ENCODE results near the gene LCOR. TPM values are rescaled to one million over a fixed set of nuclear protein-coding genes. Genes with fewer than 3 reads are reported as not detected.
A peak's percentile ranks its signal among the peaks of the same experiment; 100 is the strongest.

LCOR gene
- total RNA-seq, 2 donors from 2014 or later = 58.6 to 73.1 TPM

- H3K4me1 ChIP-seq = no peaks in the 10 kb centered on the region
- H3K27me3 ChIP-seq = no peaks in the 10 kb centered on the region
- H3K9me3 ChIP-seq = no peaks in the 10 kb centered on the region
- TF ChIP-seq, protein P1, sequence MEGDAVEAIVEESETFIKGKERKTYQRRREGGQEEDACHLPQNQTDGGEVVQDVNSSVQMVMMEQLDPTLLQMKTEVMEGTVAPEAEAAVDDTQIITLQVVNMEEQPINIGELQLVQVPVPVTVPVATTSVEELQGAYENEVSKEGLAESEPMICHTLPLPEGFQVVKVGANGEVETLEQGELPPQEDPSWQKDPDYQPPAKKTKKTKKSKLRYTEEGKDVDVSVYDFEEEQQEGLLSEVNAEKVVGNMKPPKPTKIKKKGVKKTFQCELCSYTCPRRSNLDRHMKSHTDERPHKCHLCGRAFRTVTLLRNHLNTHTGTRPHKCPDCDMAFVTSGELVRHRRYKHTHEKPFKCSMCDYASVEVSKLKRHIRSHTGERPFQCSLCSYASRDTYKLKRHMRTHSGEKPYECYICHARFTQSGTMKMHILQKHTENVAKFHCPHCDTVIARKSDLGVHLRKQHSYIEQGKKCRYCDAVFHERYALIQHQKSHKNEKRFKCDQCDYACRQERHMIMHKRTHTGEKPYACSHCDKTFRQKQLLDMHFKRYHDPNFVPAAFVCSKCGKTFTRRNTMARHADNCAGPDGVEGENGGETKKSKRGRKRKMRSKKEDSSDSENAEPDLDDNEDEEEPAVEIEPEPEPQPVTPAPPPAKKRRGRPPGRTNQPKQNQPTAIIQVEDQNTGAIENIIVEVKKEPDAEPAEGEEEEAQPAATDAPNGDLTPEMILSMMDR (IDR thresholded peaks at IDR 0.05) = no peak
- DNase-seq = no peak
- H3K4me3 ChIP-seq = no peak overlapping the region
- no peaks in the 10 kb centered on the region for H3K36me3 ChIP-seq
- intact Hi-C loops (cut with DNase I) = no loop called here
- no peak overlapping the region for H3K9ac ChIP-seq (ENCODE audit: low read depth in 2 of 2, low read length in 2 of 2)
- H3K27ac ChIP-seq = no peak overlapping the region
These were observed 26.6 kb downstream of the LCOR start for GRCh38 chr10:96858706-96859050.

- DNase-seq = no peak
- H3K36me3 ChIP-seq = no peaks in the 10 kb centered on the region
- H3K4me3 ChIP-seq = no peak overlapping the region
- no peak overlapping the region for H3K27ac ChIP-seq
- intact Hi-C loops (cut with DNase I) = no loop called here
- H3K9me3 ChIP-seq = no peaks in the 10 kb centered on the region
- H3K27me3 ChIP-seq = no peaks in the 10 kb centered on the region
- no peak overlapping the region for H3K9ac ChIP-seq (ENCODE audit: low read depth in 2 of 2, low read length in 2 of 2)
- peaks cover 6% of the 10 kb centered on the region for H3K4me1 ChIP-seq
- TF ChIP-seq, protein P1 (IDR thresholded peaks at IDR 0.05) = no peak
These were observed 28.7 kb downstream of the LCOR start for GRCh38 chr10:96860631-96861277.

- no peak overlapping the region for H3K4me3 ChIP-seq
- no peaks in the 10 kb centered on the region for H3K27me3 ChIP-seq
- intact Hi-C loops (cut with DNase I) = no loop called here
- H3K4me1 ChIP-seq = peaks cover 6% of the 10 kb centered on the region
- peak overlapping the region; percentile 31 for H3K27ac ChIP-seq
- TF ChIP-seq, protein P1 (IDR thresholded peaks at IDR 0.05) = no peak
- no peak overlapping the region for H3K9ac ChIP-seq (ENCODE audit: low read depth in 2 of 2, low read length in 2 of 2)
- no peaks in the 10 kb centered on the region for H3K9me3 ChIP-seq
- H3K36me3 ChIP-seq = no peaks in the 10 kb centered on the region
- DNase-seq = no peak
These were observed 31.9 kb downstream of the LCOR start for GRCh38 chr10:96863922-96864543.

- intact Hi-C loops (cut with DNase I) = no loop called here
- no peak for DNase-seq
- no peaks in the 10 kb centered on the region for H3K27me3 ChIP-seq
These were observed 41.0 kb downstream of the LCOR start for GRCh38 chr10:96873086-96873485.

DNA sequence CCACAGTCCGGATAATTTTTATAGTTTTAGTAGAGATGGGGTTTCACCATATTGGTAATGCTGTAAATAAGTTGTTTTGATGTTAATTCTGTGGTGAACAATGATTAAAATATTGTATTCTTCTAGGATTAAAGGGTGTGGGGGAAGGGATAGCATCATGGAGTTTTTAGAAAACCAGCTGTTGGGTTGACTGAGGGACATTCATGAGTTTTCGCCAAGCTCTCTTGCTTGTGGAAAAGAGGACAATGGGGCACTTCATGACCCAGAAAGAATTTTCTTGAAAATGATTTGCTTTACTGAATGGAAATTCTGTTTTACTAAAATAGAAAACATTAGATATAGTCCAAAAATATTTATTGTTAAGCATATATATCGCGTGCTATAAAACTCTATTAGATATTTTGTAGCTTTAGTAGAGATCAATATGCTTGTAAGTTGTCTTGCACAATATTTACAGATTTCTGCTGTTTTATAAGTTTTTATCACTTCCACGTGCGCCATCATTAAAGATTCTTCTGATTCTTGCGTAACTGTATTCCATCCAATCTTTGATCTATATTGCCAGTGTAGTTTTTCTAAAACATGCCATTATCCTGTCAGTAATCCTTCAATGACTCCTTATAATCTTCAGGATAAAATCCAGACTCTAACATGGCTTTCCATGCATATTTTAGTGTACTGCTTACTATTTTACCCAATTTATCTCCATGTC is 41.8 kb downstream of the LCOR start:
- Histone ChIP-seq H3K27ac (no peak overlapping the region), H3K36me3 (no peaks in the 10 kb centered on the region), H3K9ac (ENCODE audit: low read depth in 2 of 2, low read length in 2 of 2) (no peak overlapping the region), H3K4me3 (no peak overlapping the region), H3K4me1 (no peaks in the 10 kb centered on the region), H3K27me3 (no peaks in the 10 kb centered on the region), H3K9me3 (no peaks in the 10 kb centered on the region)
- no peak for DNase-seq
- TF ChIP-seq, protein P1 (IDR thresholded peaks at IDR 0.05) = no peak
- intact Hi-C loops (cut with DNase I) = no loop called here

More at GRCh38 chr10:96873086-96873485, 41.0 kb downstream of the LCOR start:
- TF ChIP-seq, protein P1 (IDR thresholded peaks at IDR 0.05) = no peak
- H3K9ac ChIP-seq (ENCODE audit: low read depth in 2 of 2, low read length in 2 of 2) = no peak overlapping the region
- no peaks in the 10 kb centered on the region for H3K9me3 ChIP-seq
- H3K27ac ChIP-seq = no peak overlapping the region
- no peaks in the 10 kb centered on the region for H3K36me3 ChIP-seq
- H3K4me3 ChIP-seq = no peak overlapping the region
- H3K4me1 ChIP-seq = no peaks in the 10 kb centered on the region

All from colonic mucosa (tissue), 4 donors.